Measurements from ENCODE around the gene PANK2. TPM values are rescaled to one million over a fixed set of nuclear protein-coding genes. Genes with fewer than 3 reads are reported as not detected.

The PANK2 gene
- total and polyA plus RNA-seq, 2 of the 8 experiments (the other 6 are each of a cell fraction or from before 2014, with no cell fraction given): 17.1 to 57.5 TPM

- TF ChIP-seq CHD7 (IDR thresholded peaks at IDR 0.05; ENCODE audit: insufficient replicate concordance, low read length) (no peak), KDM5A (IDR thresholded peaks at IDR 0.05; ENCODE audit: low read length) (no peak), SIRT6 (IDR thresholded peaks at IDR 0.05; ENCODE audit: low read length) (no peak), CBX5 (IDR thresholded peaks at IDR 0.05; ENCODE audit: low read depth, low read length) (no peak), TAF1 (IDR thresholded peaks at IDR 0.05; ENCODE audit: low read depth, low read length) (no peak), BRCA1 (IDR thresholded peaks at IDR 0.05; ENCODE audit: low read depth, low read length) (no peak), SP1 (IDR thresholded peaks at IDR 0.05; ENCODE audit: low read depth, low read length) (no peak), JUND (IDR thresholded peaks at IDR 0.05; ENCODE audit: low read length) (no peak), E2F6 (IDR thresholded peaks at IDR 0.05) (no peak)
These were observed 87.3 kb downstream of the PANK2 start (continued) for GRCh38 chr20:3976511-3976910.
